ENCODE data around the gene GPR39. TPM values are rescaled to one million over a fixed set of nuclear protein-coding genes. Genes with fewer than 3 reads are reported as not detected.
"Not testable (repeated sequence)": the region's sequence is repeated elsewhere in the genome, so short reads cannot be mapped to it uniquely, and the experiment has no call there.

The GPR39 gene
- total RNA-seq, 1 donor from 2014 or later = not detected

- intact Hi-C loops (cut with DNase I) = no loop called here
- DNase-seq (ENCODE audit: low spot score) = no peak
These were observed 62.0 kb downstream of the GPR39 start for GRCh38 chr2:132478461-132479105.

DNA sequence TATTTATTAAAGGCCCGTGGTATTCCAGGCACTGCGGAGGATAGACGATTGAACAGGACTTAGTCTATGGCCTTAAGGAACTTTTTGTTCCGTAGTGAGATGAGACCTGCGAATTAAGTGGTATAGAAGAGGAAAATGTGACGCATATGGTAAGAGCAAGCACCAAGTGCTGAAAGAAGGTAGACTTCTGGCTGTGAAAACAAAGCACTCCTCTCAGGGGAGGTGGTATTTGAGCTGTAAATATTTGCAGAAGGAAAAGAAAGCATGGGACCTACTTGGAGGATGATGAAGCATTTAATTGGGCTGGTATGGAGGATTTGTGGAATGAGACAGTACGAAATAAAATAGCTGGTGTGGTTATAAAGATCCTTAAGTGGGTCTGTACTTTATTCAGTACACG lies 62.5 kb downstream of the GPR39 start:
- intact Hi-C loops (cut with DNase I) = no loop called here
- DNase-seq (ENCODE audit: low spot score) = no peak

DNA sequence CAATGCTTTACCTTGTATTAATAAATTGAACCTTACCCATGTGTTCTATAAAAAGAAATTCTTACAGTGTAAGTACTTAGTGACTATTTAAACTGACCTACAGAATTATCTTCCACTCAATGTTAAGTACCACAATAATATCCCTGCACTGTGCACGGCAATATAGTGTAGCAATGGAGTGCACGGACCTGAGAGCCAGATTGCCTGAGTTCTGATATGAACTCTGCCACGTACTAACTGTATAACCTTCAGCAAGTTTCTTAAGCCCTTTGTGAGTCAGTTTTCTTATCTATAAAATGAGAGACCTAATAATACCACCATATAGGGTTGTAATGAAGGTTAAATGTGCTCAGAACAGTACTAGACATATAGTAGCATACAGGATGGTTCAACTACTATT lies 66.2 kb downstream of the GPR39 start:
- no peak for DNase-seq (ENCODE audit: low spot score)
- intact Hi-C loops (cut with DNase I) = no loop called here

DNA sequence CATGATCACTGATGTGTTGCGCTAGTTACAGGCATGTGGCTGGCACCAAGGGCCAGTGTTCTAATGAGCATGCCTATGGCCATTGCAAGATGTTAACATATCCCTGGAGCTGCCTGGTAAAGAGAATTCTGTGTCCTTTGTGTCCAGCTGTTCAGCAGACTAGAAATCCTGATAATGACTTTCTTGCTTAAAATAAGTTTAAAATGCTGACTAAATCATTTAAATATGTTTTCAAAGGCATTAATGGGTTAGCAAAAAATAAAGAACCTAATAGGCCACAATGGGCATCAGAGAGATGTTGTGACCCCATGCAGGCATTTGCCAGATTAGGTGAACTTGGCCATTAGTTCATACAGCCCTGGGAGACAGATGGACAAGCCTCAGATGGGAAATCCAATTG lies 67.5 kb downstream of the GPR39 start:
- no peak for DNase-seq (ENCODE audit: low spot score)
- intact Hi-C loops (cut with DNase I) = no loop called here

DNA sequence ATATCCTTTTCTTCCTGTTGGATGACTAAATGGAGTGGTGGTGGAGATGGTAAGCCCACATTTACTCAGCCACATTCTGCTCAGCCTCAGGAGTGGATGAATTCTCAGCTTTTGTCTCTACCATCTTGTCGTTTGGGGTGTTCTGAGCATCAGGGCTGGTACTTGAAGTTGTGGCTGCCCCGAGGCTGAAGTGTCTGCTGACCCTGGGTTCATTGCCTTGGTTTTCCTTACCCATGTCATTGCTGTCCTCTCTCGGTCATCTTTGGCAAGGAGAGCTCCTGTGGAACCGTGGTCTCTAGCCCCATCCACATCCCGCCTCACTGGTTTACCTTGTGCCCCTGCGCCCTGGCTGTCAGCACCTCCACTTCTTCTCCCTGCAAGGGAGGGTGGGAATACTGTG lies 71.9 kb downstream of the GPR39 start:
- no peak for DNase-seq (ENCODE audit: low spot score)
- intact Hi-C loops (cut with DNase I) = no loop called here

DNA sequence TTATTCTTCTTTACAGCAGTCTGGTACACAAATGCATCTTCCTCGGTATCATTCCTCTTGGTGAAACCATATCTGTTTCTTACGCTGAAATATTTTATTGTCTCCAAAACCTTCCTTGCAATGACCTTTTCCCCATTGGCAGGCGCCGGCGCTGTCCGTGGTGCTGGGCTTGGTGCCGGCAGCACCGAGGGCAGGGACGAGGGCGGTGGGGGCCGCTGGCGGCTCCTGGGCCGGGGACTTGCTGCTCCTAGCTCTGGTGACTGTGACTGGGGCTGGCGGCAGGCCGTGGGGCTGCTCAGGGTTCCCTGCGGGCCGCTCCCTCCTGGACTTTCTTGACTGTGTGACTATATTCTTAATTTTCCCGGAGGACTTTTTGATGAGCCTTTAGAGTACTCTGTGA lies 72.5 kb downstream of the GPR39 start:
- intact Hi-C loops (cut with DNase I) = no loop called here
- DNase-seq (ENCODE audit: low spot score) = no peak

DNA sequence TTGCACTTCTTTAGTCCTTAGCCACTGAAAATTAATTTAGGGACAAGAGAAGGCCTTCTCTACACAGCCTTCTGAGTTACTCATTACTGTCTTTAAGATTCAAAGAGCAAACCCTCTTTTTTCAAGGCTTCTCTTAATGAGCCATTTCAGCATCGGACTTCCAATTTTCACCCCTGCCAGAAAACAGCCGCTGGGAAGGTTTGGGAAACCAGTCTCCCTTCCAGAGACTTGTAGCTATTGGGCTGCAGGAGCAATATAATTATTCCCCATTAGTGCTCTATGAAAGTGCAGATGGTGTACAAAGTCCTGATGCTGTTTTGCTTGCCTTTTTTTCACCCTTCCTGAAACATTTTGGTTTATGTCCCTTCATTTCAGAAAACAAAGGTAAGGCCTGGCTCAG lies 79.3 kb downstream of the GPR39 start:
- DNase-seq (ENCODE audit: low spot score) = no peak
- intact Hi-C loops (cut with DNase I) = no loop called here

DNA sequence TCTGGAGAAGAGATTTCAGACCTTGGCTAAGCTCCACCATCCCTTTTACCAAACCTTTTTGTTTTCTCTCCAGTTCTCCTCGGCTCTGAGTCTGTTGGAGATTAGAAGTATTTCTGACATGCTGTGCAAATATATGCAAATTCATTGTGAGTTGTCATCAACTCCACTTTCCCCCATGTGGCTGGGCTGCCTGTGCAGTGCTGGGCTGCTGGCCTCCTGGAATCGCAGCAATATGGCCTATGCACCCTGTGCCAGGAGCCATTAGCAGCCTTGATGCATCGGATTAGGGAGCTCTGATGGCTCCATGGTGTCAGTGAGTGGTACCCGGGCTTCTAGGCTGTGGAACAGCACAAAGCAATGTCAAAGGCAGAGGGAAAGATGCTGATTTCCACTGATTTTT lies 80.0 kb downstream of the GPR39 start:
- no peak for DNase-seq (ENCODE audit: low spot score)
- intact Hi-C loops (cut with DNase I) = no loop called here

GRCh38 chr2:132497591-132497990 lies 81.0 kb downstream of the GPR39 start:
- intact Hi-C loops (cut with DNase I) = no loop called here
- no peak for DNase-seq (ENCODE audit: low spot score)

GRCh38 chr2:132503701-132504100 lies 87.1 kb downstream of the GPR39 start:
- intact Hi-C loops (cut with DNase I) = no loop called here
- DNase-seq (ENCODE audit: low spot score) = no peak

- intact Hi-C loops (cut with DNase I) = no loop called here
- no peak for DNase-seq (ENCODE audit: low spot score)
These were observed 98.4 kb downstream of the GPR39 start for GRCh38 chr2:132515010-132515409.

- DNase-seq (ENCODE audit: low spot score) = no peak
These were observed 100.8 kb downstream of the GPR39 start for GRCh38 chr2:132517386-132517785.

DNA sequence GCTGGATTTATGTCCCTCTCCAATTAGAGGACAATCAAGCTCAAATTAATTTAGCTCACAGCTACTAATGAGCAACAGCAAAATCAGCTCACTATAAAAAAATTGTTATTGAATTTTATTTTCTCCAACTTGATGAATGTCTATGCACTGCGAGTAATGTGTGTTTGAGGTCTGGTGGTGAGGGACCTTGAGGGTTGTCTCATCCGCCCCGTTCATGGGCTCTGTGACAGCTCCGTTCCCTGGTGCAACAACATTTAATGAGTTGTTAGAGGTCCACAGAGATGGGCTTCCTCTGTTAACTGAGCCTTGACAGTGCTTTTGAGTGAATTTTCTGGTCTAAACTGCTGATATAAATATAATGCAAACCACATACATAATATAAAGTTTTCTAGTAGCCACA lies 101.7 kb downstream of the GPR39 start:
- DNase-seq (ENCODE audit: low spot score) = no peak
- intact Hi-C loops (cut with DNase I) = no loop called here

More at GRCh38 chr2:132517386-132517785, 100.8 kb downstream of the GPR39 start:
- intact Hi-C loops (cut with DNase I) = no loop called here

GRCh38 chr2:132519566-132519965 lies 103.0 kb downstream of the GPR39 start:
- no peak for DNase-seq (ENCODE audit: low spot score)

GRCh38 chr2:132521341-132521740 lies 104.7 kb downstream of the GPR39 start:
- DNase-seq (ENCODE audit: low spot score) = no peak
- intact Hi-C loops (cut with DNase I) = no loop called here

More at GRCh38 chr2:132519566-132519965, 103.0 kb downstream of the GPR39 start:
- intact Hi-C loops (cut with DNase I) = no loop called here

GRCh38 chr2:132522901-132523300 lies 106.3 kb downstream of the GPR39 start:
- intact Hi-C loops (cut with DNase I) = no loop called here
- DNase-seq (ENCODE audit: low spot score) = no peak

DNA sequence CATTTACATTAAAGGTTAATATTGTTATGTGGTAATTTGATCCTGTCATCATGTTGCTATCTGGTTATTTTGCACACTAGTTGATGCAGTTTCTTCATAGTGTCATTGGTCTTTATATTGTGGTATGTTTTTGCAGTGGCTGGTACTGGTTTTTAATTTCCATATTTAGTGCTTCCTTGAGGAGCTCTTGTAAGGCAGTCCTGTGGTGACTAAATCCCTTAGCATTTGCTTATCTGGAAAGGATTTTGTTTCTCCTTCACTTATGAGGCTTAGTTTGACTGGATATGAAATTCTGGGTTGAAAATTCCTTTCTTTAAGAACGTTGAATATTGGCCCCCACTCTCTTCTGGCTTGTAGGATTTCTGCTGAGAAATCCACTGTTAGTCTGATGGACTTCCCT lies 120.5 kb downstream of the GPR39 start:
- DNase-seq (ENCODE audit: low spot score); intact Hi-C loops (cut with DNase I): not testable (repeated sequence)

GRCh38 chr2:132538331-132538855 lies 121.8 kb downstream of the GPR39 start:
- intact Hi-C loops (cut with DNase I) = no loop called here
- no peak for DNase-seq (ENCODE audit: low spot score)

DNA sequence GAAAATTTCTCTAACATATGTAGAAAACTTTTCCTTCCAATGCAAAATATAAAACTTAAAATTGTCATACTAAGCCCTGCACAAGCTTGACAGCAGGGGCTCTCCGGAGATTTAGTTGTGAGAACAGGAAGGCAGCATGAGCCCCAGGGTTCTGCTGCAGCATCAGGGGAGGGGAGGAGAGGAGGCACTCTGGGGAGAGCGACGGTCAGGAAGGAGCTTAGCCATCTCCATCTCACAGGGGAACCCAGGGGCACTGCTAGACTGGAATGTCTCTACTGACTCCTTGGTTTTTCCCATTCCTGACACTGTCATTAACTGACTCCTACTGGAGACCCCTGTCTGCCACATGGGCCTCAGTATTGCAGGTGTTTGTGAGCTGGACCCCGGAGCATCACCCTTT lies 123.6 kb downstream of the GPR39 start:
- intact Hi-C loops (cut with DNase I) = loop anchor here (10.0 kb wide), 1 partner anchor 1305 kb away; no protein-coding TSS in a partner anchor
- no peak for DNase-seq (ENCODE audit: low spot score)

DNA sequence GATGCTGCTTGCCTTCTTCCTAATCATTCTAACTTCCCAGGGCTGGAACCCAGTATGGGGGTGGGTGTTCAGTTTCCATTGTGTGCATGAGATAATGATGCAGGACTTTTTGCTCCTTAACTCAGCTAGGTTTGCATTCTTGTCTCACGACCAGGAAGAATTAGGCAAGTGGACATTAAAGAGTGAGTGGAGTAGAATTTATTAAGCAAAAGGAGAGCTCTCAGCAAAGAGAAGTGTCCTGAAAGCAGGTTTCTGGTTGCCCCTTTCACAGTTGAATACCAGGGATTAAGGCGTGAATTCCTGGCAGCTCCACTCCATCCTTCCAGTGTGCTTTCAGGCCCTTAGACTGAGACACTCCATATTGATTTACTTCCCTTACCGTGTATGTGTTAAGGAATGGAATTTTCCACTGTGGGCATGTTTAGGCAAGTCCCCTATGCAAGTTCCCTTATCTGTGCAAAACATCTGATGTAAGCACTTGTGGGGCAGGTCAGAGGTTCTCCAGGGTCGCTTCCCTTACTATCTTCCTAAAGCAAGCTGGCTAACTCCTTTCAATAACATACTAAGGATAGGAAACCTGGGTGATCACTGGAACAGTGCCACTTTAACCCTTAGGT lies 126.5 kb downstream of the GPR39 start:
- intact Hi-C loops (cut with DNase I) = loop anchor here (10.0 kb wide), 1 partner anchor 1302 kb away; no protein-coding TSS in a partner anchor
- DNase-seq (ENCODE audit: low spot score) = no peak

DNA sequence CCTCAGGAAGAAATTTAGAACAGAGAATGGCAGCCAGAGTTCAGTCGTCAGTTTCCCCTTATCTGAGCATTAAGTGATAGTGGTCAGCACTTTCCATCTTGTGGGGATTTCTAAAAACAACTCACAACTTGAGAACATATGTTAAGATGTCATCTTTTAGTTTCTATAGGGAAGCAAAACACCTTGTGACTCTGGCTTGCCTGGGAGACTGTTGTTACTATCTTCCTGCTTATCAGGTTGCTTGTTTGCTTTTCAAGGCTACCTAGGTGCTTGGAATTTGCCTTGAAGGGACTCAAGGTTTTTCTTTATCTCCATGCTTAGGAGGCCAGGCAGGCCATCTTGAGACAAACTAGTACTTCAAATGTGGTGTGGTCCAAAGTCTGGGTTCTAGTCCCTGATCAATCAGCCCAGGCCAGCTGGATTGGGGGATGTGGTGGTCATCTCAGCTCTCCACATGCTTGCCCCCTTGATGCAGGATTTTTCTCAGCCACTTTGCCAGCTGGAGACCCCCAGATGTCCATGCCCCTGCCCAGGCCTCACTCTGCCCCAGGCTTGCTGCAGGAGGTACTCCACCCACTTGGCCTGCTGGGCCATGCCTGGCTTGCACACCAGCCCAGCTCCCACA lies 127.5 kb downstream of the GPR39 start:
- intact Hi-C loops (cut with DNase I) = loop anchor here (10.0 kb wide), 1 partner anchor 1301 kb away; no protein-coding TSS in a partner anchor
- no peak for DNase-seq (ENCODE audit: low spot score)
